ENCODE results near the gene NFYC. TPM values are rescaled to one million over a fixed set of nuclear protein-coding genes. Genes with fewer than 3 reads are reported as not detected.
A peak's percentile ranks its signal among the peaks of the same experiment; 100 is the strongest.

The NFYC gene
- total RNA-seq, 4 donors from 2014 or later: 39.9 to 43.3 (median 41.8) TPM

- 58 to 80% methylated on average over 6 of the region's 6 CpGs for whole genome bisulfite sequencing, 2 donors
- H3K4me3 ChIP-seq: no peak overlapping the region
- no peak for TF ChIP-seq POLR2A (IDR thresholded peaks at IDR 0.05)
- TF ChIP-seq, protein P1, sequence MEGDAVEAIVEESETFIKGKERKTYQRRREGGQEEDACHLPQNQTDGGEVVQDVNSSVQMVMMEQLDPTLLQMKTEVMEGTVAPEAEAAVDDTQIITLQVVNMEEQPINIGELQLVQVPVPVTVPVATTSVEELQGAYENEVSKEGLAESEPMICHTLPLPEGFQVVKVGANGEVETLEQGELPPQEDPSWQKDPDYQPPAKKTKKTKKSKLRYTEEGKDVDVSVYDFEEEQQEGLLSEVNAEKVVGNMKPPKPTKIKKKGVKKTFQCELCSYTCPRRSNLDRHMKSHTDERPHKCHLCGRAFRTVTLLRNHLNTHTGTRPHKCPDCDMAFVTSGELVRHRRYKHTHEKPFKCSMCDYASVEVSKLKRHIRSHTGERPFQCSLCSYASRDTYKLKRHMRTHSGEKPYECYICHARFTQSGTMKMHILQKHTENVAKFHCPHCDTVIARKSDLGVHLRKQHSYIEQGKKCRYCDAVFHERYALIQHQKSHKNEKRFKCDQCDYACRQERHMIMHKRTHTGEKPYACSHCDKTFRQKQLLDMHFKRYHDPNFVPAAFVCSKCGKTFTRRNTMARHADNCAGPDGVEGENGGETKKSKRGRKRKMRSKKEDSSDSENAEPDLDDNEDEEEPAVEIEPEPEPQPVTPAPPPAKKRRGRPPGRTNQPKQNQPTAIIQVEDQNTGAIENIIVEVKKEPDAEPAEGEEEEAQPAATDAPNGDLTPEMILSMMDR (IDR thresholded peaks at IDR 0.05): no peak
- H3K9me3 ChIP-seq: no peaks in the 10 kb centered on the region
- peaks cover 0 to 23% (median 0%) of the 10 kb centered on the region in 3 donors for H3K4me1 ChIP-seq
- intact Hi-C loops (cut with DNase I): no loop called here
- H3K36me3 ChIP-seq: no peaks in the 10 kb centered on the region
- H3K27ac ChIP-seq: no peak overlapping the region
- DNase-seq: no peak
- no peaks in the 10 kb centered on the region for H3K27me3 ChIP-seq
Observed at GRCh38 chr1:40808909-40809308, 117.4 kb downstream of the NFYC start.

DNA sequence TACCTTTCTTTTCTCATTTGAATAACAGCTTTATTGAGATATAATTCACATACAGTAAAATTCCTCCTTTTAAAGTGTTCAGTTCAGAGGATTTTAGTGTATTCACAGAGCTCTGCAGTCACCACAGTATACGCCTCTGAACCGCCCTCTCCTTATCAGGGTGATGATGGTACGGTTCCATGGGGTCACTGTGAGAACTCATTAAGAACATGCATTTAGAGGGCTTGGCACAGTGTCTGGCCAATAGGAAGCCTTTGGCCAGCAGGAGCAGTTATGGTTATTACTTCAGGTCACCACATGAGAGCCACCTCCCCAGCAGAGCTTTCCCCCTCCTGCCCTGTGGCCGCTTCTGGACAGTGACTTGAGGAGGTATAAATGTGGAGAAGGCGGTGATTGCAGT lies 119.4 kb downstream of the NFYC start:
- no peak for DNase-seq
- intact Hi-C loops (cut with DNase I): no loop called here
- peaks cover 0 to 23% (median 0%) of the 10 kb centered on the region in 3 donors for H3K4me1 ChIP-seq
- H3K9me3 ChIP-seq: no peaks in the 10 kb centered on the region
- H3K36me3 ChIP-seq: no peaks in the 10 kb centered on the region
- H3K4me3 ChIP-seq: no peak overlapping the region
- H3K27ac ChIP-seq: no peak overlapping the region
- 87 to 92% methylated on average over 5 of the region's 5 CpGs for WGBS, 2 donors
- no peak for TF ChIP-seq POLR2A (IDR thresholded peaks at IDR 0.05)
- TF ChIP-seq, protein P1 (IDR thresholded peaks at IDR 0.05): no peak
- no peaks in the 10 kb centered on the region for H3K27me3 ChIP-seq

GRCh38 chr1:40815420-40815819 lies 123.9 kb downstream of the NFYC start:
- no peak overlapping the region for H3K27ac ChIP-seq
- peaks cover 0 to 8% (median 0%) of the 10 kb centered on the region in 4 donors for H3K27me3 ChIP-seq
- DNase-seq: no peak
- no peaks in the 10 kb centered on the region for H3K36me3 ChIP-seq
- no peak overlapping the region for H3K4me3 ChIP-seq
- WGBS, 2 donors: 66 to 82% methylated on average over 4 to 8 of the region's 9 CpGs
- H3K9me3 ChIP-seq: no peaks in the 10 kb centered on the region
- peaks cover 6 to 21% (median 9%) of the 10 kb centered on the region in 3 donors for H3K4me1 ChIP-seq
- intact Hi-C loops (cut with DNase I): no loop called here
- no peak for TF ChIP-seq POLR2A (IDR thresholded peaks at IDR 0.05)
- TF ChIP-seq, protein P1 (IDR thresholded peaks at IDR 0.05): no peak

DNA sequence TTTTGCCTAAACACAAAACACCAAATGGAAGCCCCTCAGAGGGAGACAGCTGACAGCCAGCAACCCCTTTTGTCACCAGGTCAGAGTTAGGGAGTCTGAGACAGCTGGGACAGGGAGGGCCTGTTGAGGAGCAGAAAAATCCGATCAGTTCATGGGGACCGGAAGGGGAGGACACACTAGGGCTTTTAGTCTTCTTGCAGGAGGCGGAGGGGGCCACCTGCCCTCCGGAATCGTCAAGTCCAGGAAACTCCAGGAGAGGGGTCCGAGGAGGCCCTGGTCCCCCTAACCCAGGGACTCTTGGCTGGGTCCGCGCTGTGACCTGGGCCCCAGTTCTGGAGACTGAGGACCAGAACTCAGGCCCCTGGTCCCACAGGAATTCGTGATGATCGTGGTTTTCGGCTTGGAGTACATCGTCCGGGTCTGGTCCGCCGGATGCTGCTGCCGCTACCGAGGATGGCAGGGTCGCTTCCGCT lies 126.3 kb downstream of the NFYC start:
- intact Hi-C loops (cut with DNase I): no loop called here

GRCh38 chr1:40818264-40818961 lies 126.9 kb downstream of the NFYC start:
- Histone ChIP-seq H3K9me3 (no peaks in the 10 kb centered on the region), H3K27ac (no peak overlapping the region), H3K36me3 (no peaks in the 10 kb centered on the region), H3K27me3 (peaks cover 0 to 8% (median 0%) of the 10 kb centered on the region in 4 donors), H3K4me3 (peak overlapping the region; percentile 28 to 62 (median 43)), H3K4me1 (peaks cover 6 to 26% (median 9%) of the 10 kb centered on the region in 3 donors)
- WGBS, 2 donors: 14 to 43% methylated on average over 6 of the region's 59 CpGs
- TF ChIP-seq POLR2A (IDR thresholded peaks at IDR 0.05): no peak
- TF ChIP-seq, protein P1 (IDR thresholded peaks at IDR 0.05): no peak
- peak; percentile 36 for DNase-seq
- intact Hi-C loops (cut with DNase I): no loop called here

More for the DNA sequence above, 126.3 kb downstream of the NFYC start:
- H3K36me3 ChIP-seq: no peaks in the 10 kb centered on the region
- H3K27me3 ChIP-seq: peaks cover 0 to 8% (median 0%) of the 10 kb centered on the region in 4 donors
- H3K4me3 ChIP-seq: peak overlapping the region in 3 of 4 donors; percentile 40 to 62 (median 46)
- WGBS, 2 donors: 53 to 67% methylated on average over 9 to 15 of the region's 19 CpGs
- H3K4me1 ChIP-seq: peaks cover 6 to 26% (median 9%) of the 10 kb centered on the region in 3 donors
- TF ChIP-seq, protein P1 (IDR thresholded peaks at IDR 0.05): no peak
- no peak for TF ChIP-seq POLR2A (IDR thresholded peaks at IDR 0.05)
- H3K27ac ChIP-seq: no peak overlapping the region
- no peak for DNase-seq
- no peaks in the 10 kb centered on the region for H3K9me3 ChIP-seq
